ENCODE measurements around the gene SPOCD1.
A peak's percentile ranks its signal among the peaks of the same experiment; 100 is the strongest.

The SPOCD1 gene

DNA sequence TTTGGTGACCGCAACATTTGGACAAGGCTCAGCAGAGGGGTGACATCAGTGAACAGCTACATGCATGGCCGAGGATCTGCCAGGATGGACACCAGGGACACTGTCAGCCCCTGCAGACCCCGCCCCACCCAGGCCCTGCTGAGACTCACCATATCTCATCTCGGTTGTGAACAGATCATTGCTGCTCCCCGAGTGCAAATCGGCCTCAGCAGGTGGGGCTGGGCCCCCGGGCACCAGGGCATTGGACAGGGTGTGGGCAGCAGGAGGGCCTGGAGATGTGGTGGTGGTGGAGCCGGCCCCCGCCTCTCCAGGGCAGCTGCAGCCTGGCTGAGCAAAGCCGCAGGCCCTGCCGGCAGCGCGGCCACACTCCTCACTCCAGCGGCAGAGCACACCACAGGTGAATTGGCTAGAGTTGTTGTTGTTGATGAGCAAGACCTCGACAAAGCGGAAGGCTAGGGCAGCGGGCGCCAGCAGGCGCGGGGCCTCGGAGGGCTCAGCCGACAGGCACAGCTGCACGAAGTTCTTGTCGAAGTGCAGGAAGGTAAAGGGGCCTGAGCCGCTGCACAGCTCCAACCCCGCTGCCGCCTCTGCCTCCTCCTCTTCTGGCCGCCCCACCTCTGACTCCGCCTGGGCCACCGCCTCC lies 59.9 kb downstream of the SPOCD1 start:
- DNase-seq (ENCODE audit: low read depth in 2 of 2) = no peak

- no peak for DNase-seq (ENCODE audit: low read depth in 2 of 2)
Measured at GRCh38 chr1:31755197-31755611, 60.6 kb downstream of the SPOCD1 start.

DNA sequence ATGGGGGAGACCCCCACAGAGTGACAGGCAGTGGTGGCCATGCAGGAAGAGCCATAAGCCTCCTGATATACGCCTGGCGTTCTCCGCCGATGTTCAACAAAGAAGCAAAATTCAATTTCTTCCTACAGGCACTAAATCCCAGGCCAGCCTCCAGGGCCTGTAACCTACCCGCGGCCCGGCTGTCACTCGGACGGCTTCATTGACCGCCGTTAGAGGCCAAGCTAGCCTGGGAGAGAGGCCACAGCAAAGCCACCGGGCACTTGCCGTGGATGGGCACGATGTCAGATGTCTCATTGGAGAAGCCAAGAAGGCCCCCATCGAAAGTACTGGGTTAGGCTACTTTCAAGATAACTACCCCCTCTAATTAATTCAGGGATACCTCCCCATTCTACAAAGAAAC lies 61.4 kb downstream of the SPOCD1 start:
- no peak for DNase-seq (ENCODE audit: low read depth in 2 of 2)

- DNase-seq (ENCODE audit: low read depth in 2 of 2) = no peak
Measured at GRCh38 chr1:31753707-31754349, 62.0 kb downstream of the SPOCD1 start.

DNA sequence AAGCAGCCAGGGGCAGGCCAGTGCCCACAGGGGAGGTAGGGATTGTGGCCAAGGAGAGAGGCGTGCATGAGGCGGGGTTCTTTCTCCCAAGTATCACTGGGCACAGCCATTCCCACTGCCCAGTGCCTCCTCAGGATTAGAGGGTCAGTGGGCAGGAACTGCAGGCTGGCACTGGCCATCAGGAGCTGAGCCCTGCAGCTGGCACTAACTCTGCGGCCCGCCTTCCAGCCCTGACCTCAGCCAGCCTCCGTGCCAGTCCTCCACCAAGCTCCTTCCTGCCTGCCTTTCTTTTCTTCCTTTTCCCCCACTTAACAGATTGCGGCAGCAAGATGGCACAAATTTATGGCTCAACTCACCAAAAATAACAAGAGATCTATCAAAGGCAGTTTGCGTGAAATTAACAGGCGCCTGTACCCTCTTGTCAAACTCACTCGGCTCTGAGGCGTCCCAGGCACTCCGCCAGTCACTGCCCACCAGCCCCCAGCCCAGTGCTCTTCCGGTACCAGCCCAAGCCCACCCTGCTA lies 62.8 kb downstream of the SPOCD1 start:
- no peak for DNase-seq (ENCODE audit: low read depth in 2 of 2)

DNA sequence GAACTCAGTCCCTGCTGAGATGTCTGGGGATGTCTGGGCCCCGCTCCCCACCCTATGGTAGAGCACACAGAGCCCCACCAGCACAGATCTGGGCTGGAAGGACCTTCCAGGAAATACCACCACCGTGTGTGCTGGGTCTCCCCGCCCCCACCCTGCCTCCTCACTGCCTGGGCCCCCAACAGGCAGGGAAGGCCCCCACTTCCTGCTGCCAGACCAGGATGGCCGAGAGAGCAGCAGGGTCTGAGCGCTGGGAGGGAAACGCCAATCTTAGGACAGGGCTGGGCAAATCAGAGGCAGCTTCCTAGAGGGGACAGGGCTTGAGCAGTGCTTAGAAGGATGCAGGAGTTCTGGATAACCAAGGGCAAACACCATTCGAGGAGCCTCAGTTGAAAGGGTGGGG lies 63.6 kb downstream of the SPOCD1 start:
- DNase-seq (ENCODE audit: low read depth in 2 of 2) = no peak

DNA sequence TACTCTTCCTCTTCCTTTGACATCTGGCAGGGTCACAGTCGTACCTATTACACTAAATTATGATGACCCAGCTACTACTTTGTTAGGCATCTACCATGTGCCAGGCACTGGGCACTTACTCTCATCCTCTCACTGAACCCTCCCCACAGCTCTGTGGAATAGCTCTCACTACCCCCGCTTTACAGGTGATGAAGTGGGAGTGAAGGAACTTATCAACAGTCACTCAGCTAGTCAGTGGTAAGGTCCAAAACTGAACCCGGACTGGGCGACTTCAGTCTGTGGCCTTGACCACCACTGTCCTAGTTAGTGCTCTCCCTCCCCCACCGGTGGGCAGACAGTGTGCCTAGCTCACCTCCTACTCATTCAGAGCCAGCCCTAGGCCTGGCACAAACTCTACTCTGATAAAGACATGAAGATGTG lies 64.0 kb downstream of the SPOCD1 start:
- no peak for DNase-seq (ENCODE audit: low read depth in 2 of 2)

- no peak for DNase-seq (ENCODE audit: low read depth in 2 of 2)
Measured at GRCh38 chr1:31750858-31751510, 64.8 kb downstream of the SPOCD1 start.

DNA sequence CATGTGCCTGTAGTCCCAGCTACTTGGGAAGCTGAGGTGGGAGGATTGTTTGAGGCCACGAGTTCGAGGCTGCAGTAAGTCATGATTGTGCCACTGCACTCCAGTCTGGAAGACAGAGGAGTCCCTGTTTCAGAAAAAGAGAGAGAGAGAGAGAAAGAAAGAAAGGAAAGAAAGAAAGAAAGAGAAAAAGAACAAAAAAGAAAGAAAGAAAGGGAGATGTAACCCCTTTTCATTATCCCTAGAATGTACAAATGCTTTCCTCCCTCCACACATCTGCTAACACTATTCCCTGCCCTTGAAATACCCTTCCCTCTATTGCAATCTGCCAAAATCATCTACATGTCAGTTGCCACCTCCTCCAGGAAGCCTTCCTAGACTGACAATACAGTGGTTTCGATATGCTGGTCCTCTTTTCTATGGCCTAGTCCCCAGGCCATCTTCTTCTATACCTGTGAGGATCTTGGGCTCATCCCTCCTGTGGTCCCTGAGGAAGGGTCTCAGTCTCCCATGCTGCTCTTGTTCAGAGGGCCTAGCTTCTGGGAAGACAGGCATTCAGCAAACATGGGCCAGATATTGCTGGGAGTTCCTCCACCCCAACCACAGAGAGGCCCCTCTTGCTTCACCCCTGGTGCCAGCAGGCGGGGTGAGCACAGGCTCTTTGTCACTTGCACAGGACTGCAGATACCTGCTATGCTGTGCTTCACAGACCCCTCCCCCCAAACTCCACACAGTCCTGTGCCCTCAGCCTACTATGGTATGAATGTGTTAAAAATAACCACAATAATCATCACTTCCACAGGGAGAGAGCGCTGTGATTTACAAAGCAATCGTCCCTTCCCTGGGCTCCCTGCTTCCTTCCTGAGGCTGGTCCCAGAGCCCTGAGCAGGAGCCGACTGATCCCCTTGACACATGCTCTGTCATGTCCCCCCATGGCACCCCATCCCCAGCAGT lies 65.8 kb downstream of the SPOCD1 start:
- no peak for DNase-seq (ENCODE audit: low read depth in 2 of 2)

DNA sequence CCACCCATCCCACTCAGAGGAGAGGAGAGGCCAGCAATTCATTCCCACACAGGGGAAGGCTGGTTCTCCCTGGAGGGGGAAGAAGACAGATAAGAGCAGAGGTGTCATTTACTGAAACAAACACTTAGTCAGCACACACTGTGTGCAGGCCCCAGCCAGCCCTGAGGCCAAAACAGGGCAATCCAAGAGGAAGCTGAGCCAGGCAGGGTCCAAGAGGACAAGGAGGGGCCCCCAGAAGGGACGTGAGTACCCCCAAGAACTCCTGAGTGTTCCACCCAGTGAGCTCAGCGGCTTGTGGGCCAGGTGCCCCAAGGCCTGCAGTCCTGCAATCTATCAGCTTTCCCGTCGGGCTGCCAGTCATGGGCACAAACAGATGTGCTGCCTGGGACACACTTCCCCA lies 67.5 kb downstream of the SPOCD1 start:
- no peak for DNase-seq (ENCODE audit: low read depth in 2 of 2)

DNA sequence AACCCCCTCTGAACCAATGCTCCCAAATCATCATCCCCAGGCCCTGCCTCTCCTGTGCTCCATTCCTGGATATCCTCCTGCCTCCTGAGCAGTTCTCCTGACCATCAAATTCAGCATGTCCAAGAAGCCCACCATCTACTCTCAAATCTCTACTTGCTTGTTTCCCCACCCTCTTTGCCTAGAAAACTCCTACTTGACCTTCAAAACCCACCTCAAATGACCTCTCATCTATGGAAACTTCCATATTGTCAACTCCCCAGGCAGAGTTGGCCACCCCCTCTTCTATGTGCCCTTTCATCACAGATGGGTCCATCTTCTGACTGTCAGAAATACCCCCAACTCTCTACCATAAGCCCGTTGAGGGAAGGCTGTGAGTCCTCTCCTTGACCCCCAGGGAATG lies 68.5 kb downstream of the SPOCD1 start:
- DNase-seq (ENCODE audit: low read depth in 2 of 2) = no peak

GRCh38 chr1:31746687-31747086 lies 69.1 kb downstream of the SPOCD1 start:
- no peak for DNase-seq (ENCODE audit: low read depth in 2 of 2)

GRCh38 chr1:31745946-31746670 lies 69.7 kb downstream of the SPOCD1 start:
- no peak for DNase-seq (ENCODE audit: low read depth in 2 of 2)

DNA sequence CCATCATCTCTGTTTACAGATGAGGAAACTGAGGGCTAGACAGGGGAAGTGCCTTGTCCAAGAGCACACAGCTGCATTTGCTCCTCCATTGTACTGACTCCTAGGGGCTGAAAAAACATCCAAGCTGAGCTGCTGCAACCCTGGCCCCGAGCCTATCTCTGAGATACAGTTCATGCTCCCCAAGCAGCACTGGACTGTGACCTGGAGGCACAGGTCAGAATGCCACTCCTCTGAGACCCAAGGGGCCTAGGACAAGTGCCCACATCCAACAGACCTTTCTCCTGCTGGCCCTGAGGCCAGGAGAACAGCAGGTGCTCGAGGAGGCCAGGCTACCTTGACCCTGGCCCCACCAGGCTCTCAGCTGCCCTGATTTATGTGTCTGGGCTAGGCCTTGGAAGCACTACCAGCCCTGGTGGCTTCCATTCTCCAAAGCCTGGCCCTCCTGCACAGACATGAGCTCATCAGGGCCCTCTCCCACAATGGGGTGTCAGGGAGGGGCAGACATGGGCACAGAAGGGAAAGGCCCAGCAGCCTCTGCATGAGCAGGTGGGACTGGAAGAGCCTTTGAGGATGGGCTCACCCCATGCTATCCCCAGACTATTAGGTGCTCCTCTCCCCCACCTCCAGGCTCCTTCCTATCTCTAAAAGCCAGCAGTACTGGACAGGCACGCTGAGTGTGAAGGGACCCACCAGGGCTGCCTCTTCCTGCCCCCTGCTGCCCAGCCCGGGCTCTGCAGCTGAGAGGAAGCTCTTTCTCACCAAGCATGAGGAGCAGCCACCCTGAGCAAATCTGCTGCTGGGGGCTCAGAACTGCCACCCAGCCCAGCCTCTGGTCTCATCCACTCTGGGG lies 70.5 kb downstream of the SPOCD1 start:
- peak; percentile 56 to 57 for DNase-seq (ENCODE audit: low read depth in 2 of 2)

- no peak for DNase-seq (ENCODE audit: low read depth in 2 of 2)
Measured at GRCh38 chr1:31744165-31744888, 71.5 kb downstream of the SPOCD1 start.

- no peak for DNase-seq (ENCODE audit: low read depth in 2 of 2)
Measured at GRCh38 chr1:31742462-31743212, 73.2 kb downstream of the SPOCD1 start.
